ENCODE measurements around the gene CEMP1.

GRCh38 chr16:2497695-2498484, 33.3 kb downstream of the CEMP1 start:
- no peak for TF ChIP-seq CTCF (conservative IDR thresholded peaks at IDR 0.05; ENCODE audit: low read length)
- no peak for TF ChIP-seq EZH2phosphoT487 (IDR thresholded peaks at IDR 0.05; ENCODE audit: borderline replicate concordance)

Data from Loucy (cell line).